H9 (cell line): ENCODE results near the gene LACTB. TPM values are rescaled to one million over a fixed set of nuclear protein-coding genes. Genes with fewer than 3 reads are reported as not detected.

ENCODE experiments used
- DNase-seq: peaks from one replicate; pipeline ENCODE4 v3.0.0-alpha.2; 2017
- H2AFZ ChIP-seq: one replicate; pipeline ENCODE4 v1.6.1; 2013; ENCODE audit warnings: mild to moderate bottlenecking, low read length, control low read depth, moderate library complexity
- H2AK5ac ChIP-seq: 2 replicates; pipeline ENCODE4 v1.6.1; 2013; ENCODE audit warnings: low read length, control low read depth, mixed read lengths; ENCODE audit not compliant: insufficient read length
- H2BK120ac ChIP-seq: one replicate; pipeline ENCODE4 v1.6.1; 2013; ENCODE audit warnings: low read depth, mild to moderate bottlenecking, low read length, control low read depth, inconsistent platforms; ENCODE audit not compliant: poor library complexity, severe bottlenecking
- H2BK12ac ChIP-seq: 2 replicates; pipeline ENCODE4 v1.6.1; 2013; ENCODE audit warnings: low read length, control low read depth, mixed read lengths, low read depth; ENCODE audit not compliant: insufficient read length
- H2BK15ac ChIP-seq: 2 replicates; pipeline ENCODE4 v1.6.1; 2013; ENCODE audit warnings: low read depth, low read length, control low read depth
- H2BK20ac ChIP-seq: one replicate; pipeline ENCODE4 v1.6.1; 2013; ENCODE audit warnings: low read depth, mild to moderate bottlenecking, low read length, control low read depth, inconsistent platforms; ENCODE audit not compliant: poor library complexity, severe bottlenecking
- H2BK5ac ChIP-seq: 2 replicates; pipeline ENCODE4 v1.6.1; 2013; ENCODE audit warnings: low read length, control low read depth, mixed read lengths; ENCODE audit not compliant: insufficient read length
- H3K14ac ChIP-seq: 2 replicates; pipeline ENCODE4 v1.6.1; 2013; ENCODE audit warnings: low read length, control low read depth; ENCODE audit not compliant: insufficient read depth
- H3K18ac ChIP-seq: 2 replicates; pipeline ENCODE4 v1.6.1; 2013; ENCODE audit warnings: low read depth, mild to moderate bottlenecking, mixed read lengths, low read length, control low read depth; ENCODE audit not compliant: insufficient read length
- H3K23ac ChIP-seq: 2 replicates; pipeline ENCODE4 v1.6.1; 2013; ENCODE audit warnings: low read length, control low read depth, mixed read lengths, low read depth; ENCODE audit not compliant: insufficient read length
- H3K23me2 ChIP-seq: 2 replicates; pipeline ENCODE4 v1.6.1; 2013; ENCODE audit warnings: low read depth, mild to moderate bottlenecking, mixed read lengths, low read length, control low read depth; ENCODE audit not compliant: insufficient read length, poor library complexity, severe bottlenecking
- H3K27ac ChIP-seq: 2 replicates; pipeline ENCODE4 v1.5.1; 2013; ENCODE audit warnings: low read length, control low read depth, mixed read lengths, low read depth; ENCODE audit not compliant: insufficient read length
- H3K27me3 ChIP-seq: 2 replicates; pipeline ENCODE4 v1.6.1; 2013; ENCODE audit warnings: low read length, control low read depth, inconsistent platforms; ENCODE audit not compliant: insufficient read depth
- H3K4ac ChIP-seq: 2 replicates; pipeline ENCODE4 v1.6.1; 2013; ENCODE audit warnings: low read depth, mild to moderate bottlenecking, control low read depth, inconsistent platforms, low read length, moderate library complexity
- H3K4me1 ChIP-seq: 2 replicates; pipeline ENCODE4 v1.6.1; 2013; ENCODE audit warnings: low read length, control low read depth, inconsistent platforms; ENCODE audit not compliant: insufficient read depth
- H3K4me2 ChIP-seq: 2 replicates; pipeline ENCODE4 v1.6.1; 2013; ENCODE audit warnings: low read length, control low read depth, mixed read lengths; ENCODE audit not compliant: insufficient read length, insufficient read depth
- H3K56ac ChIP-seq: 2 replicates; pipeline ENCODE4 v1.6.1; 2013; ENCODE audit warnings: low read depth, mild to moderate bottlenecking, mixed read lengths, low read length, control low read depth; ENCODE audit not compliant: insufficient read length
- H3K79me1 ChIP-seq: 2 replicates; pipeline ENCODE4 v1.6.1; 2013; ENCODE audit warnings: low read depth, mild to moderate bottlenecking, moderate library complexity, low read length, control low read depth, inconsistent platforms; ENCODE audit not compliant: insufficient read depth, poor library complexity, severe bottlenecking
- H3K79me2 ChIP-seq: 2 replicates; pipeline ENCODE4 v1.6.1; 2013; ENCODE audit warnings: low read length, control low read depth, inconsistent platforms; ENCODE audit not compliant: insufficient read depth
- H3K9ac ChIP-seq: 2 replicates; pipeline ENCODE4 v1.6.1; 2013; ENCODE audit warnings: low read length, control low read depth, mixed read lengths; ENCODE audit not compliant: insufficient read length; ENCODE audit errors: extremely low read depth
- H3K9me3 ChIP-seq: one replicate; pipeline ENCODE4 v1.6.1; 2013; ENCODE audit warnings: low read depth, low read length, inconsistent platforms; ENCODE audit not compliant: control insufficient read depth
- H3T11ph ChIP-seq: one replicate; pipeline ENCODE4 v1.6.1; 2013; ENCODE audit warnings: mild to moderate bottlenecking, low read length, control low read depth, inconsistent platforms
- H4K20me1 ChIP-seq: one replicate; pipeline ENCODE4 v1.6.1; 2013; ENCODE audit not compliant: control insufficient read depth, insufficient read length, insufficient read depth
- H4K5ac ChIP-seq: 2 replicates; pipeline ENCODE4 v1.6.1; 2013; ENCODE audit warnings: low read depth, mild to moderate bottlenecking, mixed read lengths, low read length, control low read depth; ENCODE audit not compliant: insufficient read length
- H4K8ac ChIP-seq: replicated peaks from 2 replicates; pipeline ENCODE4 v1.6.1; 2013; ENCODE audit warnings: low read length, control low read depth, mixed read lengths, low read depth; ENCODE audit not compliant: insufficient read length
- H4K91ac ChIP-seq: 2 replicates; pipeline ENCODE4 v1.6.1; 2013; ENCODE audit warnings: low read depth, mild to moderate bottlenecking, moderate library complexity, mixed read lengths, low read length, control low read depth; ENCODE audit not compliant: insufficient read length
- H3K27ac Mint-ChIP-seq, 3 experiments: 2 replicates in 2 of 3; 3 replicates in 1 of 3; pipeline ENCODE4 v1.8.0; 2020 to 2021; ENCODE audit warnings: mixed read lengths in 3 of 3, mild to moderate bottlenecking in 1 of 3, moderate library complexity in 1 of 3
- H3K27me3 Mint-ChIP-seq: 2 replicates; pipeline ENCODE4 v1.8.0; 2021; ENCODE audit warnings: low read depth, mild to moderate bottlenecking, moderate library complexity, mixed read lengths
- H3K36me3 Mint-ChIP-seq, 3 experiments: 2 replicates in 2 of 3; 3 replicates in 1 of 3; pipeline ENCODE4 v1.8.0; 2020 to 2021; ENCODE audit warnings: low read depth in 3 of 3, mixed read lengths in 3 of 3; ENCODE audit not compliant: insufficient read depth in 1 of 3
- H3K4me1 Mint-ChIP-seq, 2 experiments: 2 replicates each; pipeline ENCODE4 v1.8.0; 2020; ENCODE audit warnings: mixed read lengths in 2 of 2
- H3K4me3 Mint-ChIP-seq, 2 experiments: 2 replicates in 1 of 2; 3 replicates in 1 of 2; pipeline ENCODE4 v1.8.0; 2020 to 2021; ENCODE audit warnings: mild to moderate bottlenecking in 2 of 2, mixed read lengths in 2 of 2, moderate library complexity in 1 of 2
- H3K9me3 Mint-ChIP-seq, 2 experiments: 2 replicates in 1 of 2; 3 replicates in 1 of 2; pipeline ENCODE4 v1.8.0; 2020; ENCODE audit warnings: mild to moderate bottlenecking in 2 of 2, mixed read lengths in 2 of 2, moderate library complexity in 1 of 2
- WGBS: extraction: QIAGEN DNeasy Blood & Tissue Kit; methylation state at CpG from one replicate; pipeline ENCODE4 v1.1.7; 2013; ENCODE audit warnings: missing lambda C conversion rate, low lambda C conversion rate, mixed read lengths; ENCODE audit not compliant: insufficient read length; ENCODE audit errors: extremely low coverage; 5-methylcytosine and 5-hydroxymethylcytosine counted together
- total RNA-seq: library from RNA; stranded (reverse); gene quantifications from 2 replicates; pipeline ENCODE4 v1.2.1, GENCODE V29; 2021
- TF ChIP-seq, protein P1 (sequence below): fragments of 200-600 bp; sonication (generic); conservative IDR thresholded peaks from 3 replicates; pipeline ENCODE4 v1.8.0; 2021; ENCODE audit warnings: antibody characterized with exemption, mild to moderate bottlenecking

Gene LACTB
- total RNA-seq, 1 experiment from 2014 or later, result 10.3 TPM

DNA sequence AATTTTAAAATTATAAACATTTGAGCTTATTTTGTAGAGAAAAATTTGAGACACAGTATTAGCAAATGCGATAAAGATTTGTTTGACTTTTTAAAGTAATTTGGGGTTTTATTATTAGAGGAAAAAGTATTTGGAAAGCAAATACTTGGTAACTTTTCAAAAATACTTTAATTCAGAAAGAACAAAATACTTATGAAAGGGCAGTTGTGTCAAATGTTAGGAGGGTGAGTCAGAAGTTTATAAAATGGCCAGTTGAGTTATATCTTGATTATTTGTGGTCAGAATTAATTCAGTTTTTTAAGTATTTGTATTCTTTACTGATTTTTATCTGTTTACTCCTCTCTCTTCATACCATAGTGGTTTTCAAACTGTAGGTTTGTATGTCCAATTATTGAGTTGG, 12.1 kb downstream of the LACTB start:
- Histone ChIP-seq H3K79me1 (no peaks in the 10 kb centered on the region), H3K27me3 (no peaks in the 10 kb centered on the region), H2BK20ac (no peak overlapping the region), H3K79me2 (no peaks in the 10 kb centered on the region), H2AFZ (no peak overlapping the region), H3K4me1 (no peaks in the 10 kb centered on the region), H3K23me2 (no peaks in the 10 kb centered on the region), H3K4me2 (no peak overlapping the region), H3K9me3 (no peaks in the 10 kb centered on the region), H2BK5ac (no peak overlapping the region), H2AK5ac (no peak overlapping the region), H3K18ac (no peak overlapping the region), H3K23ac (no peak overlapping the region), H3K14ac (no peak overlapping the region), H3K9ac (no peak overlapping the region), H4K91ac (no peak overlapping the region), H4K20me1 (no peaks in the 10 kb centered on the region), H4K8ac (no peak overlapping the region), H3T11ph (no peak overlapping the region), H2BK15ac (no peak overlapping the region), H4K5ac (no peak overlapping the region), H2BK120ac (no peak overlapping the region), H3K4ac (no peak overlapping the region), H2BK12ac (no peak overlapping the region), H3K27ac (no peak overlapping the region), H3K56ac (no peak overlapping the region)
- TF ChIP-seq, protein P1, sequence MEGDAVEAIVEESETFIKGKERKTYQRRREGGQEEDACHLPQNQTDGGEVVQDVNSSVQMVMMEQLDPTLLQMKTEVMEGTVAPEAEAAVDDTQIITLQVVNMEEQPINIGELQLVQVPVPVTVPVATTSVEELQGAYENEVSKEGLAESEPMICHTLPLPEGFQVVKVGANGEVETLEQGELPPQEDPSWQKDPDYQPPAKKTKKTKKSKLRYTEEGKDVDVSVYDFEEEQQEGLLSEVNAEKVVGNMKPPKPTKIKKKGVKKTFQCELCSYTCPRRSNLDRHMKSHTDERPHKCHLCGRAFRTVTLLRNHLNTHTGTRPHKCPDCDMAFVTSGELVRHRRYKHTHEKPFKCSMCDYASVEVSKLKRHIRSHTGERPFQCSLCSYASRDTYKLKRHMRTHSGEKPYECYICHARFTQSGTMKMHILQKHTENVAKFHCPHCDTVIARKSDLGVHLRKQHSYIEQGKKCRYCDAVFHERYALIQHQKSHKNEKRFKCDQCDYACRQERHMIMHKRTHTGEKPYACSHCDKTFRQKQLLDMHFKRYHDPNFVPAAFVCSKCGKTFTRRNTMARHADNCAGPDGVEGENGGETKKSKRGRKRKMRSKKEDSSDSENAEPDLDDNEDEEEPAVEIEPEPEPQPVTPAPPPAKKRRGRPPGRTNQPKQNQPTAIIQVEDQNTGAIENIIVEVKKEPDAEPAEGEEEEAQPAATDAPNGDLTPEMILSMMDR, result no peak
- DNase-seq, result no peak
- H3K36me3 Mint-ChIP-seq, result peaks cover 2 to 6% (median 5%) of the 10 kb centered on the region in 3 experiments; a peak in 5 of 7 replicates
- 100% methylated on average over 1 of the region's 1 CpG for WGBS
- no peak overlapping the region for H3K27ac Mint-ChIP-seq
- peaks cover 4 to 5% of the 10 kb centered on the region in 2 experiments; a peak in 2 of 4 replicates for H3K4me1 Mint-ChIP-seq
- no peaks in the 10 kb centered on the region for H3K27me3 Mint-ChIP-seq
- H3K9me3 Mint-ChIP-seq, result no peaks in the 10 kb centered on the region
- H3K4me3 Mint-ChIP-seq, result no peak overlapping the region
